ENCODE results near the gene PHC1. TPM values are rescaled to one million over a fixed set of nuclear protein-coding genes. Genes with fewer than 3 reads are reported as not detected.

The PHC1 gene
- total and polyA plus RNA-seq, 3 donors from 2014 or later = 112 to 154 (median 134) TPM

GRCh38 chr12:8949342-8950220 lies 35.3 kb downstream of the PHC1 start, which contains the start of gene M6PR:
Gene M6PR (minus strand): TSS chr12:8949645. CDS start chr12:8946404, 3,241 bp downstream.
- 0% methylated on average over 46 to 65 of the region's 66 CpGs for WGBS, 2 donors
- peak; percentile 97 for DNase-seq
- TF ChIP-seq POLR2A (IDR thresholded peaks at IDR 0.05) = peak; percentile 73
- TF ChIP-seq CTCF (IDR thresholded peaks at IDR 0.05) = peak in 2 of 3 experiments; percentile 34 to 65
- H3K4me3 ChIP-seq = peak within 1 kb of the TSS; percentile 75 to 80
- no peaks in the 10 kb centered on the region for H3K9me3 ChIP-seq
- no peaks in the 10 kb centered on the region for H3K4me1 ChIP-seq
- no peaks in the 10 kb centered on the region for H3K27me3 ChIP-seq
- intact Hi-C loops (cut with DNase I; ENCODE audit: low total_unique reads) = no loop called here
- H3K36me3 ChIP-seq (ENCODE audit: low read depth, missing control alignments) = no peaks in the 10 kb centered on the region
- peak within 1 kb of the TSS; percentile 94 to 99 for H3K27ac ChIP-seq

- no peaks in the 10 kb centered on the region for H3K27me3 ChIP-seq
These were observed 35.9 kb downstream of the PHC1 start for GRCh38 chr12:8950221-8950527.

GRCh38 chr12:8950702-8951478 lies 36.6 kb downstream of the PHC1 start:
- no peak for DNase-seq
- Histone ChIP-seq H3K4me1 (no peaks in the 10 kb centered on the region), H3K4me3 (peak overlapping the region; percentile 75 to 80), H3K27ac (peak overlapping the region; percentile 94 to 99), H3K9me3 (no peaks in the 10 kb centered on the region), H3K36me3 (ENCODE audit: low read depth, missing control alignments) (no peaks in the 10 kb centered on the region), H3K27me3 (no peaks in the 10 kb centered on the region)
- intact Hi-C loops (cut with DNase I; ENCODE audit: low total_unique reads) = no loop called here
- TF ChIP-seq POLR2A (IDR thresholded peaks at IDR 0.05) (no peak), CTCF (IDR thresholded peaks at IDR 0.05) (no peak)
- WGBS, 2 donors = 15 to 22% methylated on average over 9 of the region's 9 CpGs

More at GRCh38 chr12:8950221-8950527, 35.9 kb downstream of the PHC1 start:
- Histone ChIP-seq H3K4me1 (no peaks in the 10 kb centered on the region), H3K27ac (peak overlapping the region; percentile 94 to 99), H3K36me3 (ENCODE audit: low read depth, missing control alignments) (no peaks in the 10 kb centered on the region), H3K4me3 (peak overlapping the region; percentile 75 to 80), H3K9me3 (no peaks in the 10 kb centered on the region)
- WGBS, 2 donors = 0 to 2% methylated on average over 7 of the region's 7 CpGs
- intact Hi-C loops (cut with DNase I; ENCODE audit: low total_unique reads) = no loop called here
- DNase-seq = no peak
- TF ChIP-seq POLR2A (IDR thresholded peaks at IDR 0.05) (no peak), CTCF (IDR thresholded peaks at IDR 0.05) (no peak)

GRCh38 chr12:8951744-8952143 lies 37.4 kb downstream of the PHC1 start:
- 65 to 92% methylated on average over 1 of the region's 1 CpG for WGBS, 2 donors
- no peak for DNase-seq
- TF ChIP-seq POLR2A (IDR thresholded peaks at IDR 0.05) (no peak), CTCF (IDR thresholded peaks at IDR 0.05) (no peak)
- Histone ChIP-seq H3K27me3 (no peaks in the 10 kb centered on the region), H3K4me3 (no peak overlapping the region), H3K36me3 (ENCODE audit: low read depth, missing control alignments) (no peaks in the 10 kb centered on the region), H3K9me3 (no peaks in the 10 kb centered on the region), H3K4me1 (no peaks in the 10 kb centered on the region), H3K27ac (no peak overlapping the region)
- intact Hi-C loops (cut with DNase I; ENCODE audit: low total_unique reads) = no loop called here

Measured in testis (tissue), 3 donors.